NCI-H2196 (cell line): ENCODE measurements around the gene NCKAP5L.
A peak's percentile ranks its signal among the peaks of the same experiment; 100 is the strongest.
"Not testable (repeated sequence)": the region's sequence is repeated elsewhere in the genome, so short reads cannot be mapped to it uniquely, and the experiment has no call there.

ENCODE experiments used
- DNase-seq: peaks from one replicate; lab custom pipeline; 2025; ENCODE audit not compliant: unreplicated experiment; lab: John Stamatoyannopoulos, UW

NCKAP5L gene

DNA sequence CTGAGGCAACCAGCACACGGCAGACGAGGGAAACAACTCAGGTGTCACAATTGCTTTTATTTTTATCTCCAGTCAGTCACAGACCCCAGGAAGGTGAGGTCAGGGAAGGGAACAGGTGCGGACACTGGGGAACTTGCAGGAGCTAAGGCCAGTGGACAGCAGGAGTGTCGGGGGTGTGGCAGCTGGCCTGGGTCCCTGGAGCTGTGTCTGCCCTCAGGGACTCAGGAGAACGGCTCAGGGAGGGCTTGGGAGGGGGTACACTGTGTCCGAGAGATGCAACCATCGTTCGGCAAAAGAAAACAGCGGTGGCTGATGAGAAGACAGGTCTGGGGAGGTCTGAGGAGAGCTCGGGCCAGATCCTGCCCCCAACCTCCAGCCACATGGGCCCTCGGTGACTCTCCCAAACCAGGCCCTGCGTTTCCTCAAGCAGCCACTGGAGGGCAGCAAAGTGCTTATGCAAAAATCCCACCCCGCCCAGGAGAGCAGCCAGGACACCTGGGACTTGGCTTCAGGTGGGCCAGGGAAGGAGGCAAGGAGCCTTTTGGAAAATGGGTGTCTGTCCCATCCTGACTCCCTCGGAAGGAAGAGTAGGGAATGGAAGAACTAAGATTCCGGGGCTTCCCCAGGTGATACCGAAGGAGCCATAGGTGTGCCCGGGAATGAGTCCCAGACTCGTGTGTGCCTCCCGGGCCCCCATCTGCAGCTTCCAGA, 38.8 kb upstream of the NCKAP5L start:
- DNase-seq = peak; percentile 81

DNA sequence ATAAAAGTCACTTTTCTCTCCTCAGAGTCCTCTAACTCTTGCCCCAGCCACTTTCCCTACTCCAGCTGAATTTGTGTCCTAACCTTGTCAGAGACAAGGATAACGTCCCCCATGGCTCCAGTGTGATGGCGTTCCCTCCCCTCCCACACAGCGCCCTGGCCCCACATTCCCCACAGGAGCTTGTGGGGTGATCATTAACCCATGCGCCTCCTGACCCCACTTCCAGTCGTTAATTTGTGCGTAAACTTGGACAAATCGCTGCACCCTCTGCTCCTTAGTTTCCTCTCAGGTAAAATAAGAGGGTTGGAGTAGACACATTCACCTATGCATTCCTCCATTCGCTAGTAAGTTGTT, 37.5 kb upstream of the NCKAP5L start:
- no peak for DNase-seq

DNA sequence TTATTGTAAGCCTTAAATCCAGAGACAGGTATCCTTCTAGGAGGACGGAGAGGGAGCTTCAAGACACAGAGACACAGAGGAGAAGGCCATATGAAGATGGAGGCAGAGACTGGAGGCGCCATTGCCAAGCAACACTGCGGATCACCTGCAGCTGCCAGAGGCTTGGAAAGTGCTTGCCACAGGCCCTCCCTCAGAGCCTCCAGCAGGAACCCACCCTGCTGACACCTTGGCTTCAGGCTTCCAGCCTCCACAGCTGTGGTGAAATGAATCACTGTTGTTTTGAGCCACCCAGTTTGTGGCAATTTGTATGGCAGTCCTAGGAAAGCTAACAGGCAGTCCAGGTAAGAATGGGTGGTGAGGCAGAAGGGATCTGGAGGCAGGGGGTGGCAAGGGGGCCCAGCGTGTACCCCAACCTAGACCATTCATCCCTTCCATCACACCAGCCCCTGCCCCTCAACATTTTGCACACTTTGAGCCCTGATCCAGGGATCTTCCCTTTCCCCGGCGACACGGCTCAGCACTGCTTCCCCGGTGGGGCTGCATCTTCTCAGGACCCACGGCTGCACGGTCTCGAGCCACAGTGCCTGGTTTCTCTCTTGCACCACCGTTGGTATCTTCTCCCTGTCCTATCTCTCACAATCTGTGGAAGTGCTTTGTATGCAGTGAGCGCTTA, 37.0 kb upstream of the NCKAP5L start:
- DNase-seq = no peak

DNA sequence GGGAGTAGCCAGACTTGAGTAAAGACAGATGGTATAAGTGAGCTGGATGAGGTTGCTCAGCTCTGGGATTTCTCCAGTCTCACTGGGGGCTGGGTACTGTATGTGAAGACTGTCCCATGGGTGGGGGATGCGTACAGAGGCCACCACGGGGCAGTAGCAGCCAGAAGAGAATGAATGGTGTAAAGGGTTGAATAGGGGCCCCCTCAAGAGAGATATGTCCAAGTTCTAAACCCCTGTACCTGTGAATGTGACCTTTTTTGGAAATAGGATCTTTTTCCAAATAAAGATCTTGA, 36.5 kb upstream of the NCKAP5L start:
- DNase-seq = no peak

DNA sequence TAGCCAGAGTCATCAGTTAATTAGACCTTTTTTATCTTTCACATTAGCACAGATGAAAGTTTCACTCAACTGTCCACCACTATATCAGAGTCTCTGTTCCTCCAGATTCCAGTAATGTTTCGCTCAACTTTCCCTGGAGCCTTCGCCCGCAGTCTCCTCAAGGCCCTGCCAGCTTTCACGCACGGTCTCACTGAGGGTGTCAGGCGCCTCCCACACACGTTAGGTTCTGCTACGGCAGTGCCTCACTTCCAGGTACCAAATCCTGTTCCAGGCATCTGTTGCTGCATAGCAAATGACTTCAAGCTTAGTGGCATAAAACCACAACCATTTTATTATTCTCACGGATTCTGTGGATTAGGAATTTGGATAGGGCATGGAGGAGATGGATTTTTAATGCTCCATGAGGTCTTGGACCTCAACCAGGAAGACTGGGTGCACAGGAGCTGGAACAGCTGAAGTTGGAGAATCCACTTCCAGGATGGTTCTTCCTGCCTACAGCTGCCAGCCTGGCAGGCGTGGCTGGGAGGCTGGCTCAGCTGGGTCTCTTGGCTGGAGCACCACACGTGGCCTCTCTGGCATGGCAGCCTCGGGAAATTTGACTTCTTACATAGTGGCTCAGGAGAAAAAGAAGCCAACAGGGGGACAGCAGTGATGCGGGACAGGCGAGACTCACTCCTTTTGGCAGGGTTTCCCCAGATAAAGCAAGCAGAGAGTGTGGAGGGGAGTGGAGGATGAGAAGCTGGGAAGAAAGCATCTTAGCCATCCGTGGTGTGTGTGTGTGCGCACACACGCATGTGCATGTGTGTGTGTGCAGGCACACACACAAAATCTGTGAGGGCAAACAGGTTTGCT, 36.0 kb upstream of the NCKAP5L start:
- peak; percentile 26 for DNase-seq

DNA sequence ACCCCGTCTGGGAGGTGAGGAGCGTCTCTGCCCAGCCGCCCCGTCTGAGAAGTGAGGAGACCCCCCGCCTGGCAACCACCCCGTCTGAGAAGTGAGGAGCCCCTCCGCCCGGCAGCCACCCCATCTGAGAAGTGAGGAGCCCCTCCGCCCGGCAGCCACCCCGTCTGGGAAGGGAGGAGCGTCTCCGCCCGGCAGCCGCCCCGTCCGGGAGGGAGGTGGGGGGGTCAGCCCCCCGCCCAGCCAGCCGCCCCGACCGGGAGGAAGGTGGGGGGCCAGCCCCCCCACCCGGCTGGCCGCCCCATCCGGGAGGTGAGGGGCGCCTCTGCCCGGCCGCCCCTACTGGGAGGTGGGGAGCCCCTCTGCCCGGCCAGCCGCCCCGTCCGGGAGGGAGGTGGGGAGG, 32.7 kb upstream of the NCKAP5L start:
- DNase-seq = not testable (repeated sequence)

DNA sequence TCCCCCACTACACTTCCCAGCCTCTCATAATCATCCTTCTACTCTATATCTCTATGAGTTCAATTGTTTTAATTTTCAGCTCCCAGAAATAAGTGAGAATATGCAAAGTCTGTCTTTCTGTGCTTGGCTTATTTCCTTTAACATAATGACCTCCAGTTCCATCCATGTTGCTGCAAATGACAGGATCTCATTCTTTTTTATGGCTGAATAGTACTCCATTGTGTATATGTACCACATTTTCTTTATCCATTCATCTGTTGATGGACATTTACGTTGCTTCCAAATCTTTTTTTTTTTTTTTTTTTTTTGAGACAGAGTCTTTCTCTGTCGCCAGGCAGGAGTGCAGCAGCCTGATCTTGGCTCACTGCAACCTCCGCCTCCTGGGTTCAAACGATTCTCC, 27.7 kb upstream of the NCKAP5L start:
- DNase-seq = not testable (repeated sequence)

DNA sequence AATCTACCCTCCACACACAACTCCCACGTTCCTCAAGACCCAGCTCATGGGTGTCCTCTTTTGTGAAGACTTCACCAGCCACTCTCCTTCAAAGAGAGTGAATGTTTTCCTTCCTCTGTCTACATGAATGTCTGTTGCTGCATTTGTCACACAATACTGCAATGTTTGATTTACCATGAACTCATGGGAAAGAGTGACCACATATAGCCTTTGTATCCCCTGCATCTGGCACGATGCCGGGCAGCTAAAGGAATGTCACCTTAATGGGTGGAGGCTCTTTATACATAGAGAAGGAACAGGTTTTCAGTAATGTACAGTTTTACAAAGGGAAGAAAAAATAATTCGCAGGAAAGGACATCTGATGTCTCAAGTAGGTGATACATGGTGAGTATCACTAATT, 26.8 kb upstream of the NCKAP5L start:
- no peak for DNase-seq

DNA sequence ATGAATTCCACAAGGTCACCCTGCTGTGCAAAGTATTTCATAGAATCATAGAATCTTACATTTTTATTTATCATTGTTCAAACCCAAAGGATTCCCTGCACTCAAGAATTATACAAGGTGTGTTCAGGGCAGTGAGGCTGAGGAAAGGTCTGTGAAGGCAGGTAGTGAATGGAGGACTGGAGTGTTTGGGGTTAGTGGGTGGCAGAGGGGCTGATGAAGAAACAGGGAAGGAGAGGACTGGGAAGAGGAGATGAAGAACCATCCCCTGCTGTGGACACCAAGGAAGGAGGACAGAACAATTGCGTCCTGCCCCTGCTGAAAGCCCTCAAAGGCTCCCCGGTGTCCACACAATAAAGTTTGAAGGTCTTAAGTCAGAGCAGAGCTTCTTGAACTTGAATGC, 25.5 kb upstream of the NCKAP5L start:
- DNase-seq = no peak

DNA sequence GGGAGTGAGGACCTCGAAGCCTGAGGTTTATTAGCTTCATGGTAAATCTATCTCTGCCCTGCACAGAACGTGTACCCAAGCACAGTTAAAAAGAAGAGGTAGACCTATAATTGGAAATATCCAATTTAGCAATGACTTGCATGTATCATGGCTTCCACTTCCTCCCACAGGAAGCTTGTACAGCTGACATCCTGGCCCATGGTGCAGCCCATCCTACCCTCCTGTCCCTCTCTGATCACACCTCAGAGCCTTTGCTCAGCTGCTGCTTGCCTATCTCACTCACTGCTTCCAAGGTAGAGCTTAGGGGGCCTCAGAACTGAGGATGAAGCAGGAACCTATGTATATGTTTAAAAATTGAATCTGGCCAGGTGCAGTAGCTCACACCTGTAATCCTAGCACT, 18.9 kb upstream of the NCKAP5L start:
- DNase-seq = no peak

DNA sequence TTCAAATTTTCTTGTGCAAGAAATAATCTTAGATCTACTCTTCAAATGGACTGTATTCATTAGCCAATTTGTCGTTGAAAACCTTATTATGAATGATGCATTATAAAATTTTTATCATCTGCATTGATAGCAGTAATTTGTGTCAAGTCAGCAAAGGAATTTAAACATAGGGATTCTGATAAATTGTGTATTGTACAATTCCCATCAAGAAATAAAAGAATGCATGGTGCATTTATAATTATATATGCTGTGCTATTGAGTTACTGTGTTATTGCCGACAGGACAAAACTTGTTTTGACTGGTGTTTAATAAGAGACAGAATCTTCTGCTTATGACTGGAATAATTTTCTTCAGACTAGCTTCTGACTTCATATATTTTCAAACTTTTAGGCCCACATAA, 17.8 kb upstream of the NCKAP5L start:
- DNase-seq = no peak

DNA sequence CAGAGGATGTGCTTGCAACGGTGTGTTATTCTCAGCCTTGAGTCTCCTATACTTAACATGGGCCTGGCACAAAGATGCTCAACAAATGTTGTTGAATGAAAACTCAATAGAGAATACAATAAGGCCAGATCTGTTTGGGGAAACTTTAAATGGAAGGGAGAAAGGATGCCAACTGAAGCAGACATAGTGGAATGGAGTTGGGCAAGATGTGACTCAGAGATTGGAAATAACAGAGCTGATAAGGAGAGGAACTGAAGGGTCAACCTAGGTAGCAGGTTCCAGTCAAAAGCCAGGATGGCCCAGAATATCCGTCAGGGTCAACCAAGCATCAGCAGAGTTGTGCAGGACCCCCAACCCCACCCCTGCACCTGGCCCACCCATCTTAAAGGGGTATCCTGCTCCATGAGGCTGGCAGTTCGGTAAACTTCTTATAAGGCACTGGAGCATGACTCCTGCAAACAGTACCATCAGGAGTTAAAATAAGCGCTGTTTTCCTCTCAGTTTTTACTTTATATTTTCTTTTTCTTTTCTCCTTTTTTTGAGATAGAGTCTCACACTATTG, 15.7 kb upstream of the NCKAP5L start:
- DNase-seq = no peak

DNA sequence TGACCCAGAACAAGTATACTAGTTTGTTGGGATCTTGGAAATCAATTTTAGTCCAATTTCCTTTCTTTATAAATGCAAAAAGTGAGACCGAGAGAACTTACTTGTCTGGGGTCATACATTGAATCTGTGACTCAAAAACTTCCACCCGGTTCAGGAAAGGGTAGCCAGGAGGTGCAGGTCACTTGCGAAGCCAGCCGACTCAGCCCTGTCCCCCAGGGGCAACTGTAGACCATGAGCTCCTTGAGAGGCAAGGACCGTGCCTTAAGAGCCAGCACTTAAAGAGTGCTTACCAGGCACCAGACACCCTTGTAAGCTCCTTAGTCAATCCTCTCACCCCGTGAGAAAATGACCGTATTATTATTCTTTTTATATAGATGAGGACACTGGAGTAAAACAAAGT, 15.2 kb upstream of the NCKAP5L start:
- no peak for DNase-seq

DNA sequence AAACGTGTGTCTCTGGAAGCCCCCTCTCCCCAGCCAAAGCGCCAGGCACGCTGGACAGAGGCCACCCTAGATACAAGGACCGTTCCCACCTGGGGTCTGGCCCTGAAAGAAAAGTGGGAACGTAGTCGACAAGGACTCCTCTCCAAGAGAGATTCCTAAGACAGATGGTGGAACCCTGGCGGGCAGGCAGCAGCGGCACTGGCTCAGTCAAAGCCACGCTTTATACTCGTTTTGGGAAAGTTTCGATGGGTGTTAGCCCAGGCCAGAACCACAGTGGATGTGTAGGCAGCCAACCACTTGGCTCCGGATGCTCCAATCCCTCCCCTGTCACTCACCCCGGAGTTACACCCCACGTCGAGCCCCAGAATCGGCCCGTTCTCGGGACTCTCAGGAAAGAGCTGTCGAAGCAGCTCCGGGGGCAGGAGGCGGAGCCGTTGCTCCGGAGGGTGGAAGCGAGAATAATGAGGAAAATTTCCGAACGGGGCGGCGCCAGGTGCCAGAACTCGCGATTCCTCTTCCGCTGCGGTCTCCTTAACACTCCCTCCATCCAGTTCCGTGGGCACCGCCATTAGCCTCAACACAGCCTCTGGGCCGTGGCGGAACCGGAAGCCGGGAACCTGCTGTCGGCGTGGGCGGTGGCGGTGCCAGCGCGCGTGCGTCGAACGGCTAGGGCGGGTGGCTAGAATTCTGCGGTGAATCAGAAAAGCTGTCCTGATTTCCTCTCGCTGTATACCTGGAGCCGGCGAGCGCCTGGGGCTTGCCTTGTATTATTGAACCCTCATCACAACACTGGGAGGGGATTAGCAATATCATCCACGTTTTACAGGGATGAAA, 14.5 kb upstream of the NCKAP5L start, which contains the start of gene BCDIN3D:
BCDIN3D (minus strand) TSS at position 588 of the 834 bp plus-strand sequence; CDS start at position 569, 19 bp downstream.
- peak; percentile 93 for DNase-seq

DNA sequence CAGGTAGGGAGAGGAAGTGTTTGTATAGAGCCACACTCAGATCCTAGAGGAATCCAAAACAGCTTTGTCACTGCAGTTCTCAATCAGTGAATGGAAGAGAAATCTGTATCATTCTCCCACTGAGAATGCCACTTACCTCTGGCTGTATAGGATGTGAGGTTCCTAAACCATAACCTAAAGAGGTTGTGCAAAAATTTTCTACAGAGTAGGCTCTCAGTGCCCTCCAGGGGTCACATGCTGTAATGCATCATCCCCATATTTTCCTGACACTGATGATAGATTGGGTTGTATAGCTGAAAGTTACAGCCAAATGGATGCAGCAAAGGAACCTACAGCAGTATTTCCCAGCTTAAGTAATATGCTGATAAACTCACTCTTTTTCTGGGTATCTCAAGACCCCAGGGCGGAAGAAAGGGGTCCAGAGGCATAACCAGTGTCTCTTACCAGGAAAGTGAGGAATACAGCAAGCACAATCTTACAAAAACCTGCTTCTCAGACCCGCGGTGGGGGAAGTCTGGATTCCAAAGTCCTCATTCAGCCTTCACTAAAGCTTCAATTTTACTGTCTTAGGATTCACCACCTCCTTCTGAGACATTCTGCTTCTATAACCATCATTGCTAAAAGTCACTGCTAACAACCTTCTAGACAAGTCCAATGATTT, 10.9 kb upstream of the NCKAP5L start:
- peak; percentile 47 for DNase-seq

DNA sequence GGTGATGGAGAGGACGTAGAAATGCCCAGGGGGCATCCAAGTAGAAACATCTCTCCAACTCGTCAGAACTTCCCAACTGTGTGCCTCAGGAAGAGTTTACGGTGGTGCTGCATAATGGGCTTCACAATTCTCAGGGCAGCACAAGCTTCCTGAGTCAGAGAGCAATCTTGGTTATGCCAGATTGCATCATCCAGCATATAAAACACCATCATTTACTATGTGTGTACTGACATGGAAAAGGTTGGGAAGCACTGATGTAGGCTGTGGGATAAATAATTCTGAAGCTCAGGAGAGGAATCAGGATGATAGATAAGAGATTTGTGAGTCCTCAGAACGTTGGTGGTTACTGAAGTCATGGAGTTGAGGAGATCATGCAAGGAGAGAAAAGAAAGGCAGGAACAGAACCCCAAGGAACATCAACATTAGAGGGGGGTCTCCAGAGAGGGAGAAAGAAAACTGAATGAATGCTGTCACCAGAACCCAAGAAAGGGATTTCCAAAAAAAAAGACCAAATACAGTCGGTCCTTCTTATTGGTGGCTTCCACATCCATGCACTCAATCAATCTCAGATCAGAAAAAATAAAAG, 4.7 kb upstream of the NCKAP5L start:
- DNase-seq = no peak

DNA sequence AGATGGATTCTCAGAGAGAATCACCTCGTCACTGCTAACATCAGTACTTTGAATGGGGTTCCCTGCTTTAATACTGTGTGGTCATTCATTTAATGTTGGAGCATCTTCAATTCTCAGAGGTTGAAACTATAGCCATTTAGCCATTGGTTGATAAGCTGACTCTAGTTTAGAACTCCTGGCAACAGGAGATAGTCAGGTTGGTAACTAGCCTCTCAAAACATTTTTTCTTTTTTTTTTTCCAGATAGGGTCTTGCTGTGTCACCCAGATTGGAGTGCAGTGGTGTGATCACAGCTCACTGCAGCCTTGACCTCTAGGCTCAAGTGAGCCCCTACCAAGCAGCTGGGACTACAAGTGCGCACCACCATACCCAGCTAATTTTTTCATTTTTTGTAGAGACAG, 3.5 kb upstream of the NCKAP5L start:
- no peak for DNase-seq

DNA sequence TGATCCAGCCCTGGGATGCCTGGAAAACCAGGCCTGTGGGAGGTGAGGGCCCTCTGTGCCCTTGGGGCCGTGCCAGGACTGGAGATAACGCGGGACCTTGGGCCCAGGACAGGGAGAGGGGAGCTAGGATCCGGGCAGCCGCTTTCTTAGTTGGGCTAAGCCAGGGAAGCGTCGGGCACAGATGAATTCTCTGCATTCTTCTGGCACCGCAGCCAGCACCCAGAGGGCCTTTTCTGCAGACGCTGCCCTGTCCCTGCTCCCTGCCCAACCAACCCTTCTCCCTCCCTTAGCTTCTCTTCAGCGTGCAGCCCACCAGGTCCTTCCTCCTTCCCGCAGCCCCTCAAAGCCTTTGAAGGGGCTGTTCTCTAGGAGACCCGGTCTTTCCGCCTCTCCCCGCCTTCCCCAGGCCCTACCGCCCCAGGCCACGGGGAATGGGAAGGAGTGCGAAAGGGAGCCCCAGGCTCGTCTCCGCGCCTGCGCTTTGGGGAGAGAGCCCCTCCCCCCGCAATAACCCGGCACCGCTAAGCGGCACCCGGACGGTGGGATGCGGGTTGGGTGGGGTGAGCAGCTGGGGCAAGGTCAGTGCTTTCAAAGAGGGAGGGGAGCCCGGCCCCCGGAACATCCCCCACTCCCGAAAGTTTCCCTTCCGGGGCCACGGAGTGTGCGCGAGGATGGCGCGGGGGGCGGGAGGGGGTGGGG, 663 bp downstream of the NCKAP5L start:
- DNase-seq = peak; percentile 38

DNA sequence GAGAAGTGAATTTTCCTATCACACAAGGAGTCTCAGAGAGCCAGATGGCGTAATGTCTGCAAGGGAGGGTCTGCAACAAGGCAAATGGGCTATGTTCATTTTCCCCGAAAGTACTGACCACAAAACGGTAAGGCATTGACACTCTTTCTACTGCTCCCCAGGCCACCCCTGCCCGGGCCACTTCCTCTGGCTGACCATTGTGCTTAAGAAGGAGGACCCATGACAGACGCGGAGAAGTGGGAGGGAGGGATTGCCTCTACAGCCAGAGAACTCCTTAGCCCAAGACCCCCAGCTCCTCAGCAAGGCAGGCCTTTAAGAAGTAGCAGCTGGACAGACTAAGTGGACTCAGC, 1.2 kb downstream of the NCKAP5L start:
- DNase-seq = no peak
